Right lobe of liver (tissue), 4 donors: ENCODE measurements around the gene LRP5.

Experiments used
- CTCF ChIP-seq, 4 donors: fragments of 200-600 bp in 3 of 4; fragments of 450-650 bp in 1 of 4; IDR thresholded peaks; one replicate each; pipeline versions ENCODE4 v1.5.1 to v1.8.0; 2016 to 2022; ENCODE audit warnings: antibody characterized with exemption in 4 of 4, mild to moderate bottlenecking in 2 of 4
- POLR2A ChIP-seq: fragments of 450-650 bp; IDR thresholded peaks from one replicate; pipeline ENCODE4 v1.6.1; 2017; ENCODE audit warnings: antibody characterized with exemption, mild to moderate bottlenecking
- donor health status: DM: no; HTN: no; CAD: no.
- donor health status: DM: no; HTN: no; CAD: no.
- donor health status: DM: no; HTN: yes; CAD: no.

- TF ChIP-seq CTCF (IDR thresholded peaks at IDR 0.05), result no peak
- TF ChIP-seq POLR2A, result no peak
These were observed 18.4 kb downstream of the LRP5 start for GRCh38 chr11:68330700-68331337.
